Mucosa of rectum (tissue), 2 donors: ENCODE data around the gene MRPL54.

Experiments used
- H3K27ac ChIP-seq, 2 donors: one replicate each; pipeline ENCODE4 v1.7.0; 2013; ENCODE audit warnings: inconsistent platforms in 2 of 2, low read depth in 2 of 2, low read length in 2 of 2
- H3K27me3 ChIP-seq, 2 donors: one replicate each; pipeline ENCODE4 v1.7.0; 2013; ENCODE audit warnings: low read length in 2 of 2; ENCODE audit not compliant: control insufficient read depth in 2 of 2, insufficient read depth in 2 of 2
- H3K36me3 ChIP-seq, 2 donors: one replicate each; pipeline ENCODE4 v1.7.0; 2013; ENCODE audit warnings: low read length in 2 of 2; ENCODE audit not compliant: control insufficient read depth in 2 of 2, insufficient read depth in 2 of 2
- H3K4me1 ChIP-seq, 2 donors: one replicate each; pipeline ENCODE4 v1.7.0; 2013; ENCODE audit warnings: low read length in 2 of 2, mild to moderate bottlenecking in 1 of 2; ENCODE audit not compliant: control insufficient read depth in 2 of 2, insufficient read depth in 2 of 2
- H3K4me3 ChIP-seq, 2 donors: one replicate each; pipeline ENCODE4 v1.7.0; 2013; ENCODE audit warnings: low read length in 2 of 2
- H3K9ac ChIP-seq, 2 donors: one replicate each; pipeline ENCODE4 v1.7.0; 2013; ENCODE audit warnings: low read length in 2 of 2, low read depth in 1 of 2, mild to moderate bottlenecking in 1 of 2
- H3K9me3 ChIP-seq, 2 donors: one replicate each; pipeline ENCODE4 v1.7.0; 2013; ENCODE audit warnings: low read length in 2 of 2; ENCODE audit not compliant: control insufficient read depth in 2 of 2
- donor health status: healthy.
- donor health status: Normal muscosa, but diverticular disease.

The MRPL54 gene

GRCh38 chr19:3725121-3725520, 37.4 kb upstream of the MRPL54 start:
- H3K9ac ChIP-seq, result no peak overlapping the region
- H3K27ac ChIP-seq, result peak overlapping the region in 1 of 2 donors; percentile 63
- H3K27me3 ChIP-seq, result peaks cover 0 to 2% of the 10 kb centered on the region in 2 donors
- H3K4me3 ChIP-seq, result no peak overlapping the region
- no peaks in the 10 kb centered on the region for H3K9me3 ChIP-seq
- peaks cover 4 to 5% of the 10 kb centered on the region in 2 donors for H3K36me3 ChIP-seq
- H3K4me1 ChIP-seq, result peaks cover 26% of the 10 kb centered on the region in 2 donors

- peak overlapping the region; percentile 63 to 81 for H3K27ac ChIP-seq
- peaks cover 23 to 24% of the 10 kb centered on the region in 2 donors for H3K4me1 ChIP-seq
- H3K4me3 ChIP-seq, result no peak overlapping the region
- no peaks in the 10 kb centered on the region for H3K27me3 ChIP-seq
- H3K9ac ChIP-seq, result peak overlapping the region in 1 of 2 donors; percentile 32
- no peaks in the 10 kb centered on the region for H3K9me3 ChIP-seq
- peaks cover 7 to 8% of the 10 kb centered on the region in 2 donors for H3K36me3 ChIP-seq
Observed at GRCh38 chr19:3725640-3726310, 36.7 kb upstream of the MRPL54 start.

GRCh38 chr19:3730457-3730958, 32.0 kb upstream of the MRPL54 start:
- Histone ChIP-seq H3K27me3 (no peaks in the 10 kb centered on the region), H3K27ac (no peak overlapping the region), H3K4me3 (no peak overlapping the region), H3K4me1 (peaks cover 5 to 8% of the 10 kb centered on the region in 2 donors), H3K9ac (no peak overlapping the region), H3K9me3 (no peaks in the 10 kb centered on the region), H3K36me3 (peaks cover 29% of the 10 kb centered on the region in 2 donors)

GRCh38 chr19:3732108-3732507, 30.4 kb upstream of the MRPL54 start:
- Histone ChIP-seq H3K4me1 (peaks cover 0 to 3% of the 10 kb centered on the region in 2 donors), H3K9me3 (no peaks in the 10 kb centered on the region), H3K36me3 (peaks cover 36% of the 10 kb centered on the region in 2 donors), H3K4me3 (no peak overlapping the region), H3K27me3 (no peaks in the 10 kb centered on the region), H3K9ac (no peak overlapping the region), H3K27ac (no peak overlapping the region)

GRCh38 chr19:3733549-3734309, 28.8 kb upstream of the MRPL54 start:
- Histone ChIP-seq H3K9me3 (no peaks in the 10 kb centered on the region), H3K36me3 (peaks cover 51 to 52% of the 10 kb centered on the region in 2 donors), H3K27me3 (no peaks in the 10 kb centered on the region), H3K4me3 (no peak overlapping the region), H3K4me1 (no peaks in the 10 kb centered on the region), H3K9ac (no peak overlapping the region), H3K27ac (no peak overlapping the region)

GRCh38 chr19:3734310-3734600, 28.2 kb upstream of the MRPL54 start:
- Histone ChIP-seq H3K4me3 (no peak overlapping the region), H3K9ac (no peak overlapping the region), H3K27me3 (no peaks in the 10 kb centered on the region), H3K36me3 (peaks cover 54 to 55% of the 10 kb centered on the region in 2 donors), H3K4me1 (no peaks in the 10 kb centered on the region), H3K27ac (no peak overlapping the region), H3K9me3 (no peaks in the 10 kb centered on the region)

- H3K36me3 ChIP-seq, result peaks cover 50 to 53% of the 10 kb centered on the region in 2 donors
- no peak overlapping the region for H3K4me3 ChIP-seq
- no peaks in the 10 kb centered on the region for H3K27me3 ChIP-seq
- H3K27ac ChIP-seq, result no peak overlapping the region
- no peaks in the 10 kb centered on the region for H3K4me1 ChIP-seq
- H3K9ac ChIP-seq, result no peak overlapping the region
- no peaks in the 10 kb centered on the region for H3K9me3 ChIP-seq
Observed at GRCh38 chr19:3736106-3736724, 26.3 kb upstream of the MRPL54 start.

GRCh38 chr19:3737487-3738205, 24.8 kb upstream of the MRPL54 start:
- Histone ChIP-seq H3K4me1 (no peaks in the 10 kb centered on the region), H3K9ac (no peak overlapping the region), H3K4me3 (no peak overlapping the region), H3K27me3 (no peaks in the 10 kb centered on the region), H3K36me3 (peaks cover 47 to 48% of the 10 kb centered on the region in 2 donors), H3K27ac (no peak overlapping the region), H3K9me3 (no peaks in the 10 kb centered on the region)

- peaks cover 45 to 47% of the 10 kb centered on the region in 2 donors for H3K36me3 ChIP-seq
- H3K27ac ChIP-seq, result no peak overlapping the region
- no peak overlapping the region for H3K9ac ChIP-seq
- no peaks in the 10 kb centered on the region for H3K4me1 ChIP-seq
- no peaks in the 10 kb centered on the region for H3K9me3 ChIP-seq
- no peak overlapping the region for H3K4me3 ChIP-seq
- no peaks in the 10 kb centered on the region for H3K27me3 ChIP-seq
Observed at GRCh38 chr19:3738477-3739220, 23.8 kb upstream of the MRPL54 start.
